ENCODE results near the gene ATF7IP2. TPM values are rescaled to one million over a fixed set of nuclear protein-coding genes. Genes with fewer than 3 reads are reported as not detected.

Gene ATF7IP2
- total RNA-seq, 1 donor from 2014 or later, result 15.3 TPM

DNA sequence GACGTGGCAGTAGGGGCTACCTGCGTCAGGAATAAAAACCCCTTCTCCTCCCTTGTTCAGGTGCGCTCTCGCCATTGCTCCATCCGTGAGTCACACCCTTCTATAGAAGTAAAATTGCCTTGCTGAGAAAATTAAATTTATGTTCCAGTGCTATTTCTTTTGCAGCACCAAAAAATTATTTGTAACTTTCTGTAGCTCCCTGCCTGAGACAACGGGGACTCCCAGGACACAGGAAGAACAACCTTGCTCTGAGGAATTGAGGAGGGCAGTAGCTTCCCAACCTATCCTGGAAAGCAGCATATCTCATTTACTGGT lies 109.1 kb downstream of the ATF7IP2 start:
- peaks cover 5% of the 10 kb centered on the region for H3K9me3 Mint-ChIP-seq (ENCODE audit: unreplicated experiment)
- H3K4me3 Mint-ChIP-seq (ENCODE audit: unreplicated experiment), result no peak overlapping the region
- H3K4me1 Mint-ChIP-seq (ENCODE audit: unreplicated experiment), result no peaks in the 10 kb centered on the region
- DNase-seq (ENCODE audit: low spot score), result no peak
- no peak overlapping the region for H3K27ac Mint-ChIP-seq (ENCODE audit: unreplicated experiment)
- peaks cover 1% of the 10 kb centered on the region for H3K27me3 Mint-ChIP-seq (ENCODE audit: unreplicated experiment)
- TF ChIP-seq, protein P1, sequence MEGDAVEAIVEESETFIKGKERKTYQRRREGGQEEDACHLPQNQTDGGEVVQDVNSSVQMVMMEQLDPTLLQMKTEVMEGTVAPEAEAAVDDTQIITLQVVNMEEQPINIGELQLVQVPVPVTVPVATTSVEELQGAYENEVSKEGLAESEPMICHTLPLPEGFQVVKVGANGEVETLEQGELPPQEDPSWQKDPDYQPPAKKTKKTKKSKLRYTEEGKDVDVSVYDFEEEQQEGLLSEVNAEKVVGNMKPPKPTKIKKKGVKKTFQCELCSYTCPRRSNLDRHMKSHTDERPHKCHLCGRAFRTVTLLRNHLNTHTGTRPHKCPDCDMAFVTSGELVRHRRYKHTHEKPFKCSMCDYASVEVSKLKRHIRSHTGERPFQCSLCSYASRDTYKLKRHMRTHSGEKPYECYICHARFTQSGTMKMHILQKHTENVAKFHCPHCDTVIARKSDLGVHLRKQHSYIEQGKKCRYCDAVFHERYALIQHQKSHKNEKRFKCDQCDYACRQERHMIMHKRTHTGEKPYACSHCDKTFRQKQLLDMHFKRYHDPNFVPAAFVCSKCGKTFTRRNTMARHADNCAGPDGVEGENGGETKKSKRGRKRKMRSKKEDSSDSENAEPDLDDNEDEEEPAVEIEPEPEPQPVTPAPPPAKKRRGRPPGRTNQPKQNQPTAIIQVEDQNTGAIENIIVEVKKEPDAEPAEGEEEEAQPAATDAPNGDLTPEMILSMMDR (IDR thresholded peaks at IDR 0.05; ENCODE audit: unreplicated experiment), result no peak
- peaks cover 4% of the 10 kb centered on the region for H3K36me3 Mint-ChIP-seq (ENCODE audit: low read depth, unreplicated experiment)

DNA sequence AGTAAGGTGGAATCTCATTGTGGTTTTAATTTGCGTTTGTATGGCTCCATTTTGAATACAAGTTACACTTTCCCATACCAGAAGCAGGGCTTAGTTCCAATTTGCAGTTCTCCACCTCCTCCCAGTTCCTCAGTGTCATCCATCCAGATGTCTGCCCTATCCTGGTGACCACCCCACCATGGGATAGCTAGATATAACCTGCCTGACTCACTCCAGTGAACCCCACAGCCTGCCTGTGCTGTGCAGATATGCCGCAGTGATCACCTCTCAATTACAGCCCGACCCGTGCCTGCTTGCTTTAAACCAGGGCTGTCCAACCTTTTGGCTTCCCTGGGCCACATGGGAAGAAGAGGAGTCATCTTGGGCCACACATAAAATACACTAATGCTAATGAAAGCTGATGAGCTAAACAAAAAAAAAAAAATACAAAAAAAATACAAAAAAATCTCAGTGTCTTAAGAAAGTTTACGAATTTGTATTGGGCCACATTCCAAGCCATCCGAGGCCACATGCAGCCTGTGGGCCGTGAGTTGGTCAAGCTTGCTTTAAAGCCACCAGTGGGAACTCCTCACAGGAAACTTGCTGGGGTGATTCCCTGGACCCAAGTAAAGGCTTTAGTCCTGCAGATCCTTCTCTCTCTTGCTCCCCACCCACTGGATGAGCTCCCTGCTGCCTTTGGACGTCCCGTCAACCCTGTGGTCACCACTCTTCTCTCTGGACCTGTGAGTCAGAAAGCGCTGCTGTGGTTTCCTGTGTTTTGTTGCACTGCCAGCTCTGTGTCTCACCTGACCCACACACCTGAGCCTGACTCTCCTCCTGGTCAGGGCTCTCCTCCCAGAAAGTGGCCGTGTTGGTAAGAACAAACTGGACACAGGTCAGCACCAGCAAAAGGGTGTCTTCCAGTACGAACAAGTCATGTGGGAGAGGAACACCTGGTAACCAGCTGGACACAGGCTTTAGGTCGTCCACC lies 111.6 kb downstream of the ATF7IP2 start:
- Mint-ChIP-seq H3K27me3 (ENCODE audit: unreplicated experiment) (peaks cover 1% of the 10 kb centered on the region), H3K36me3 (ENCODE audit: low read depth, unreplicated experiment) (peaks cover 4% of the 10 kb centered on the region), H3K4me1 (ENCODE audit: unreplicated experiment) (no peaks in the 10 kb centered on the region), H3K9me3 (ENCODE audit: unreplicated experiment) (peaks cover 5% of the 10 kb centered on the region), H3K4me3 (ENCODE audit: unreplicated experiment) (no peak overlapping the region), H3K27ac (ENCODE audit: unreplicated experiment) (no peak overlapping the region)
- no peak for DNase-seq (ENCODE audit: low spot score)
- TF ChIP-seq, protein P1 (IDR thresholded peaks at IDR 0.05; ENCODE audit: unreplicated experiment), result no peak

DNA sequence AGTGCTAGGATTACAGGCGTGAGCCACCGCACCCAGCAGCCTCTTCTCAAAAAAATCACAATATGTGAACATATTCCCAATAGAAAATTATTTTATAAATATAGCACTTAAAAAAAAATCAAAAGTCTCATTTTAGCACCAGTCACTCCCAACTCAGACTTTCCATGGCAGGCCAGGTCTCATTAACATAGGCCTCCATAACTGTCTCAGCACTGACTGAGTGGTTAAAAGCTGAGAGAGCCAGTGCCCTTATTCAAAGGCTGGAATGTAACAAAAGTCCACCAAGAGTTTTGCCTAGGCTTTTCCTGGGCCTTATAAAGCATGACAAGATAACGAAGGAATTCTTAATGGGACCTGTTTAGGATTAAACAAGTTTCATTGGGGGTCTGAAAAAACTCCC lies 114.7 kb downstream of the ATF7IP2 start:
- Mint-ChIP-seq H3K27me3 (ENCODE audit: unreplicated experiment) (peaks cover 1% of the 10 kb centered on the region), H3K4me1 (ENCODE audit: unreplicated experiment) (peaks cover 2% of the 10 kb centered on the region), H3K4me3 (ENCODE audit: unreplicated experiment) (no peak overlapping the region), H3K27ac (ENCODE audit: unreplicated experiment) (no peak overlapping the region), H3K9me3 (ENCODE audit: unreplicated experiment) (no peaks in the 10 kb centered on the region), H3K36me3 (ENCODE audit: low read depth, unreplicated experiment) (peaks cover 2% of the 10 kb centered on the region)
- DNase-seq (ENCODE audit: low spot score), result no peak
- TF ChIP-seq, protein P1 (IDR thresholded peaks at IDR 0.05; ENCODE audit: unreplicated experiment), result no peak

DNA sequence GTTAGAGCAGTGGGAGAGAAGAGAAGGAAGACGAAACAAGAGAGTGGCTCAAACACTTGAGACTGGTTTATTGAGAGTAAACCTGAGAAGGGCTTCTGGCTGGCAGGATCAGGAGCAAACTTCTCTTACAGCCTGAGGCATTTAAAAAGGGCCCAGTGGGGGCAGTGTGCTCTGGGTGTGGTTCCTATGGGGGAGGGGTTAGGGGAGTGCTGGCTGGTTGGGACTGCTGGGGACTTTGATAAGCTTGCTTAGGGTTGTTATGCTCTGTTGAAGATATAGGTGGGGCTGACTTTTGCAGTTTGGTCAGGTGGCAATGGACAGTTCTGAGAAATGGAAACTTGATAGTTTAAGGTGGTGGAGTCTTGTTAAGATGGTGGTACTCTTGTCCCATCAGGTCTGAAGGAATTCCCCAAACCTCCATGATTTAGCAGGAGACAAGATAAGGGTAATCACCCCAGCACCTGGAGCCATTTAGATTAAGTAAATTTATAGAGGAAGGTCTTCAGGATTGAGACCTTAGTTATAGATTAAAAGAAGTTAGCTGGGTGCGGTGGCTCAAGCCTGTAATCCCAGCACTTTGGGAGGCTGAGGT lies 115.3 kb downstream of the ATF7IP2 start:
- Mint-ChIP-seq H3K27me3 (ENCODE audit: unreplicated experiment) (peaks cover 1% of the 10 kb centered on the region), H3K4me1 (ENCODE audit: unreplicated experiment) (peaks cover 2% of the 10 kb centered on the region), H3K4me3 (ENCODE audit: unreplicated experiment) (no peak overlapping the region), H3K9me3 (ENCODE audit: unreplicated experiment) (peaks cover under 1% of the 10 kb centered on the region), H3K36me3 (ENCODE audit: low read depth, unreplicated experiment) (peaks cover 3% of the 10 kb centered on the region), H3K27ac (ENCODE audit: unreplicated experiment) (no peak overlapping the region)
- TF ChIP-seq, protein P1 (IDR thresholded peaks at IDR 0.05; ENCODE audit: unreplicated experiment), result no peak
- no peak for DNase-seq (ENCODE audit: low spot score)

DNA sequence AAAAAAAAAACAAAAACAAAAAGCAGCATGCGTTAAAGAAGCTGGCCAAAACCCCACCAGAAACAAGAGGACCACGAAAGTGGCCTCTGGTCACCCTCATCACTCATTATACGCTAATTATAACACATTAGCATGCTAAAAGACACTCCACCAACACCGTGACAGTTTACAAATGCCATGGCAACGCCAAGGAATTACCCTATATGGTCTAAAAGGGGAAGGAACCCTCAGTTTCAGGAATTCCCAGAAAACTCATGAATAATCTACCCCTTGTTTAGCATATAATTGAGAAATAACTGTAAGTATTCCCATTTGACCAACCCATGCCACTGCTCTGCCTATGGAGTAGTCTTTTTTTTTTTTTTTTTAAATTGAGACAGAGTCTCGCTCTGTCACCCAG lies 116.9 kb downstream of the ATF7IP2 start:
- no peaks in the 10 kb centered on the region for H3K27me3 Mint-ChIP-seq (ENCODE audit: unreplicated experiment)
- H3K36me3 Mint-ChIP-seq (ENCODE audit: low read depth, unreplicated experiment), result peaks cover 3% of the 10 kb centered on the region
- no peak overlapping the region for H3K27ac Mint-ChIP-seq (ENCODE audit: unreplicated experiment)
- TF ChIP-seq, protein P1 (IDR thresholded peaks at IDR 0.05; ENCODE audit: unreplicated experiment), result no peak
- H3K4me1 Mint-ChIP-seq (ENCODE audit: unreplicated experiment), result peaks cover 2% of the 10 kb centered on the region
- peaks cover 6% of the 10 kb centered on the region for H3K9me3 Mint-ChIP-seq (ENCODE audit: unreplicated experiment)
- no peak overlapping the region for H3K4me3 Mint-ChIP-seq (ENCODE audit: unreplicated experiment)
- no peak for DNase-seq (ENCODE audit: low spot score)
